WERI-Rb-1 (cell line): ENCODE measurements around the gene IGLON5.

Experiments
- DNase-seq: peaks from one replicate; pipeline ENCODE4 v3.0.0-alpha.2; 2020
- H3K27ac ChIP-seq: fragments of 250-450 bp; sonication (Bioruptor Pico); 2 replicates; pipeline ENCODE4 v1.5.1; 2020; ENCODE audit warnings: mild to moderate bottlenecking, moderate library complexity
- H3K27me3 ChIP-seq: fragments of 250-450 bp; sonication (Bioruptor Pico); 2 replicates; pipeline ENCODE4 v1.5.1; 2021; ENCODE audit warnings: mild to moderate bottlenecking, low read depth, moderate library complexity; ENCODE audit not compliant: insufficient read depth, severe bottlenecking
- H3K36me3 ChIP-seq: fragments of 250-450 bp; sonication (Bioruptor Pico); 2 replicates; pipeline ENCODE4 v1.5.1; 2020; ENCODE audit warnings: mild to moderate bottlenecking, moderate library complexity
- H3K4me3 ChIP-seq: 2 replicates; pipeline ENCODE4 v1.5.1; 2011; ENCODE audit warnings: low read depth, mild to moderate bottlenecking, control low read depth, low read length
- H3K9me3 ChIP-seq: fragments of 250-450 bp; sonication (Bioruptor Pico); 2 replicates; pipeline ENCODE4 v1.5.1; 2021; ENCODE audit warnings: mild to moderate bottlenecking, moderate library complexity; ENCODE audit not compliant: severe bottlenecking
- CTCF ChIP-seq: IDR thresholded peaks from 2 replicates; pipeline ENCODE4 v1.5.1; 2011; ENCODE audit warnings: low read depth, mild to moderate bottlenecking, control low read depth, inconsistent platforms, low read length

Gene IGLON5

DNA sequence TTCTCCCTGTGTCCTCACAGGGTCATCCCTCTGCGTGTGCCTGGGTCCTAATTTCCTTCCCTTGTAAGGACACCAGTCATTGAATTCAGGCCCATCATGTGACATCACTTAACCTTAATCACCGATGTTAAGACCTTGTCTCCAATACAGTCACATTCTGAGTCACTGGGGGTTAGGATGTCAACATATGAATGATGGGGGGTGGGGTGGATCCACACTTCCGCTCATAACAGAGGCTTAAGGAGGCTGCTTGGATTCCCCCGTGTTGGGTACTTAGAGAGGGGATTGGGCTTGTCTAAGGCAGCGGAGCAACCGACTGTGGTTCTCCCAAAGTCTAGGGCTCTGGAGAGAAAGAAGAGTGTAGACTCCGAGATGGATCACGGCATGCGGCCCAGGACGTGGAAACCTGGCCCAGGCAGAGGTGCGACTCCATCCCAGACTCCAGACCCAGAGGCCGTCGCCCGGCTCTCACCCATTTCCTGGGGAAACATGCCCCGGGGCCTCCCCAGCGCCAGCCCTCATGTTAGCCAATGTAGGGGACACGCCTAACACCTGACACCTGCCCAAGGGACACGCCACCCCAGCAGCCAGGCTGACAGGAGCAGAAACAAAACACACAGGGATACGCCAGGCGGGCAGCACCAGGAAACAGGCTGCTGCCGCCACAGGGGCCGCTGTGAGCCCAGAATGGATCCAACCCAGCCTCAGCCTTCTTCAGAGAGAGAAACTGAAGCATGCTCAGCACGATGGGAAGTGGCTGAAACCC is 17.1 kb upstream of the IGLON5 start:
- peaks cover 13% of the 10 kb centered on the region for H3K9me3 ChIP-seq
- peak; percentile 24 for DNase-seq
- no peak for TF ChIP-seq CTCF
- no peaks in the 10 kb centered on the region for H3K36me3 ChIP-seq
- H3K4me3 ChIP-seq, result no peak overlapping the region
- H3K27me3 ChIP-seq, result peaks cover 24% of the 10 kb centered on the region
- H3K27ac ChIP-seq, result no peak overlapping the region

- Histone ChIP-seq H3K9me3 (peaks cover 11% of the 10 kb centered on the region), H3K27me3 (peaks cover 18% of the 10 kb centered on the region), H3K27ac (no peak overlapping the region), H3K4me3 (no peak overlapping the region), H3K36me3 (no peaks in the 10 kb centered on the region)
- no peak for DNase-seq
- TF ChIP-seq CTCF, result no peak
These were observed 16.5 kb upstream of the IGLON5 start for GRCh38 chr19:51294977-51295375.

DNA sequence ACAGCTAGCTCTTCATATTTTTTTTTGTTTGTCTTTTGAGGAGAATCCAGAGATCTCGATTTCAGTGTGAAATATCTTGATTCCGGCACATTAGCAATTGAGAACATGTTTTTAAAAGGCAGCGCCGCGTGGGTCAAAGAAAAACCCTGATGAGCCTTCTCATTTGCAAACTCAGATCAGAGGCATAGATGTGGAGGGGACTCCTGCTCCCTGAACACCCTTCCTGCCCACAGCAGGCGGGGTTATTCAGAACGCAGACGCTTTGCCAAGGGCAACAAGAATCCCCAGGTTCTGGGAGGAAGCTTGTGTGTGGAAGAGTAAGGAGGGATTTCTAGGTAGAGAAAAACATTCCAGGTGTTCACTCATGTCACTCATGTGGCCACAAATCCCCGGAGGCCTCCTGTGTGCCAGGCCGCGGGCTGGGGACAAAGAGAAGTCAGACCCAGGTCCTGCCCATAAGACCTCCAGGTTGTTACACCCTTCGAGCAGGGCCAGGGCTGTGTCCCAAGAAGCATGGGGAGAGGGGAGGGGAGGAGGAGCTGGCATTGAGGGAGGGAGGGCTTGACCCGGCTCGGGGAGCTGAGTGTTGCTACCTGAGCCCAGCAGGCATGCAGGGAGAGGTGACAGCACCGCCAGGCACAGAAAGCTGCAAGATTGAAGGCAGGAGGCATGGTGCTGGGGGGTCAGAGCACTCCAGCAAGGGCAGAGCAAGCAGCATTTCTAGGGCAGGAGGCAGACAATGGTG is 15.9 kb upstream of the IGLON5 start:
- no peak for DNase-seq
- H3K27ac ChIP-seq, result no peak overlapping the region
- no peak overlapping the region for H3K4me3 ChIP-seq
- TF ChIP-seq CTCF, result no peak
- peaks cover 5% of the 10 kb centered on the region for H3K9me3 ChIP-seq
- peaks cover 15% of the 10 kb centered on the region for H3K27me3 ChIP-seq
- no peaks in the 10 kb centered on the region for H3K36me3 ChIP-seq

DNA sequence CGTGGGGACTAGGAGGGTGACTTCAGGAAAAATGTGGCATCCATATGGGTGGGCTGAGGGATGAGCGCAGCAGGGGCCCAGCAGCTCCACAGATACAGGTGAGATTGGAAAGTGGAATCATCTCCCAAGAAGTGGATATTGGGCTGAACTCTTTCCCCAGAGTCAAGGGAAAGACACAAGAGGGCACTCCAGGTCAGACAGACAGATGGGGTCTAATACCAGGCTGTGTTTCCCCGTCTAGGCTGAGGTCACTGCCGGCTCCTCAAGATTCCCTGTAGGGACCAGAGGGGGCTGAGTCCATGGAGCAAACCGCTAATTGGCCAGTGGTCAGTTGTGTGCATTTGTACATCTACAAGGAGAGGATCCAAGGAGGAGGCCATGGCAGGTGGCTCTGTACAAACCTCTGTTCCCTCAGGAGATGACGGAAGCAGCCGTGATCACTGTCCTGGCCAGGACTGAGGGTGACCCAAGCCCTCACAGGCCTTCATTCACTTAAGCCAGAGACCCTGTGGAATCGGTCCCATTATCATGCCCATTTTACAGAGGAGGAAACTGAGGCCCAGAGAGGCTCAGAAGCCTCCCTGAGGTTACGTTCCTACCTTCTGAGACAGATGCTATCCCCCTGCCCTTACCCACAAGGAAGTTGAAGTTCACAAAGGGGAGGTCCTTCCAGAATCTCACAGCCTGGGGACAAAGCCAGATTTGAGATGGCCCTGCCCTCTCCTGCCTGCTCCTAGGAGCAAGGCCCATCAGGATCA is 14.9 kb upstream of the IGLON5 start:
- no peak overlapping the region for H3K27ac ChIP-seq
- peaks cover 16% of the 10 kb centered on the region for H3K27me3 ChIP-seq
- H3K4me3 ChIP-seq, result no peak overlapping the region
- DNase-seq, result peak; percentile 63
- peak; percentile 51 for TF ChIP-seq CTCF
- no peaks in the 10 kb centered on the region for H3K36me3 ChIP-seq
- peaks cover 1% of the 10 kb centered on the region for H3K9me3 ChIP-seq

GRCh38 chr19:51297406-51297805 is 14.0 kb upstream of the IGLON5 start:
- H3K4me3 ChIP-seq, result no peak overlapping the region
- peaks cover 3% of the 10 kb centered on the region for H3K9me3 ChIP-seq
- H3K27ac ChIP-seq, result no peak overlapping the region
- no peaks in the 10 kb centered on the region for H3K36me3 ChIP-seq
- no peak for TF ChIP-seq CTCF
- no peak for DNase-seq
- peaks cover 16% of the 10 kb centered on the region for H3K27me3 ChIP-seq
